Measurements from ENCODE around the gene GOLT1B. TPM values are rescaled to one million over a fixed set of nuclear protein-coding genes. Genes with fewer than 3 reads are reported as not detected.

GOLT1B gene
- total and polyA plus RNA-seq, 2 of the 8 experiments (the other 6 are each of a cell fraction or from before 2014, with no cell fraction given) = 18.3 to 38.3 TPM

DNA sequence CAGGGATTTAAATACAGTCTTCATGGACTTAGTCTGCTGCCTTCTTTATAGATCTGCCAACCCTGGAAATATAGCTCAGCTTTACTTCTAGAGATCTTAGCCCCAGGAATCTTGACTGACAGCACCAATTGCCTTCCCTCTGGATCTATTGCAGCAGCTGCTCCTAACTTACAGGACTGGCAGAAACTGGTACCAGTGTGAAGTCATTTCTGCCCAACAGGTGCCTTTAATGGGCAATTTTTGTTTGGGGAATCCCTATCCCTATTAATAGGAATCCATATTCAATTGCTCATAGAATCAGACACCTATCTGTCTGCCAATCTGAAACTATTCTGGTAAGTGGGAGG, 51.7 kb downstream of the GOLT1B start:
- Histone ChIP-seq H3K4ac (replicated peaks; ENCODE audit: insufficient read length, low read depth, low read length) (no peak overlapping the region), H2AK5ac (ENCODE audit: low read depth, low read length) (no peak overlapping the region), H3K27ac (ENCODE audit: low read depth, low read length) (no peak overlapping the region), H3K27me3 (replicated peaks in 1 of 4; ENCODE audit: control insufficient read depth in 3 of 4, extremely low read depth in 1 of 4, insufficient read depth in 3 of 4, low read length in 3 of 4) (no peaks in the 10 kb centered on the region), H3K56ac (replicated peaks; ENCODE audit: insufficient read length, low read depth, low read length) (no peak overlapping the region), H3K4me1 (replicated peaks in 1 of 4; ENCODE audit: control insufficient read depth in 3 of 4, insufficient read depth in 4 of 4, low read length in 3 of 4) (no peaks in the 10 kb centered on the region), H3K18ac (ENCODE audit: extremely low read depth, low read length) (no peak overlapping the region), H2BK5ac (ENCODE audit: low read depth, low read length) (no peak overlapping the region), H3K9ac (replicated peaks in 1 of 4; ENCODE audit: extremely low read depth in 1 of 4, low read depth in 3 of 4, low read length in 3 of 4) (no peak overlapping the region), H4K8ac (ENCODE audit: extremely low read depth, insufficient read depth, low read length) (no peak overlapping the region), H3K23ac (ENCODE audit: insufficient read length) (no peak overlapping the region), H3K23me2 (ENCODE audit: low read depth, low read length) (no peaks in the 10 kb centered on the region), H4K20me1 (replicated peaks in 1 of 2; ENCODE audit: control insufficient read depth in 1 of 2, insufficient read depth in 2 of 2, low read length in 2 of 2) (no peaks in the 10 kb centered on the region), H4K91ac (replicated peaks; ENCODE audit: insufficient read length, low read length) (no peak overlapping the region), H3K79me1 (ENCODE audit: low read depth, low read length) (no peaks in the 10 kb centered on the region), H3K4me3 (ENCODE audit: extremely low read depth in 1 of 4, insufficient read depth in 2 of 4, low read depth in 3 of 4, low read length in 4 of 4) (no peak overlapping the region), H2BK120ac (replicated peaks; ENCODE audit: low read depth, low read length) (no peak overlapping the region), H2AFZ (ENCODE audit: low read length) (no peak overlapping the region), H2BK12ac (ENCODE audit: low read depth, low read length) (no peak overlapping the region), H4K5ac (ENCODE audit: insufficient read length, low read depth, low read length) (no peak overlapping the region), H2BK15ac (ENCODE audit: low read length) (no peak overlapping the region), H2BK20ac (ENCODE audit: low read length) (no peak overlapping the region), H3K79me2 (ENCODE audit: control insufficient read depth in 1 of 2, insufficient read depth in 2 of 2, low read length in 2 of 2) (no peaks in the 10 kb centered on the region), H3K9me3 (ENCODE audit: insufficient read depth in 2 of 2, low read depth in 1 of 2, low read length in 1 of 2) (no peaks in the 10 kb centered on the region), H3K36me3 (ENCODE audit: control insufficient read depth in 2 of 4, insufficient read depth in 4 of 4, low read length in 3 of 4) (no peaks in the 10 kb centered on the region), H3K14ac (ENCODE audit: insufficient read length) (no peak overlapping the region), H3K4me2 (ENCODE audit: insufficient read depth in 1 of 2, low read depth in 2 of 2, low read length in 2 of 2) (no peak overlapping the region)
- TF ChIP-seq SUZ12 (IDR thresholded peaks at IDR 0.05; ENCODE audit: low read length) = no peak
- FAIRE-seq (no peak), DNase-seq (ENCODE audit: low read depth in 1 of 2, low spot score in 2 of 2) (no peak)
- POLR2A ChIA-PET (ENCODE audit: partially characterized antibody) = interaction anchor here (0.5 kb wide), 1 partner anchor 432 kb away, joined by 4 read pairs; no protein-coding TSS in a partner anchor
- CTCF ChIA-PET (ENCODE audit: partially characterized antibody) = interaction anchor here (0.6 to 1.4 kb wide), 4 partner anchors 14 to 439 kb away, joined by 3 to 6 read pairs (median 3); no protein-coding TSS in a partner anchor

Data from H1 (cell line).